ENCODE data around the gene CABP2.
"Not testable (repeated sequence)": the region's sequence is repeated elsewhere in the genome, so short reads cannot be mapped to it uniquely, and the experiment has no call there.

CABP2 gene

GRCh38 chr11:67494371-67495233, 28.6 kb downstream of the CABP2 start:
- DNase-seq = no peak

DNA sequence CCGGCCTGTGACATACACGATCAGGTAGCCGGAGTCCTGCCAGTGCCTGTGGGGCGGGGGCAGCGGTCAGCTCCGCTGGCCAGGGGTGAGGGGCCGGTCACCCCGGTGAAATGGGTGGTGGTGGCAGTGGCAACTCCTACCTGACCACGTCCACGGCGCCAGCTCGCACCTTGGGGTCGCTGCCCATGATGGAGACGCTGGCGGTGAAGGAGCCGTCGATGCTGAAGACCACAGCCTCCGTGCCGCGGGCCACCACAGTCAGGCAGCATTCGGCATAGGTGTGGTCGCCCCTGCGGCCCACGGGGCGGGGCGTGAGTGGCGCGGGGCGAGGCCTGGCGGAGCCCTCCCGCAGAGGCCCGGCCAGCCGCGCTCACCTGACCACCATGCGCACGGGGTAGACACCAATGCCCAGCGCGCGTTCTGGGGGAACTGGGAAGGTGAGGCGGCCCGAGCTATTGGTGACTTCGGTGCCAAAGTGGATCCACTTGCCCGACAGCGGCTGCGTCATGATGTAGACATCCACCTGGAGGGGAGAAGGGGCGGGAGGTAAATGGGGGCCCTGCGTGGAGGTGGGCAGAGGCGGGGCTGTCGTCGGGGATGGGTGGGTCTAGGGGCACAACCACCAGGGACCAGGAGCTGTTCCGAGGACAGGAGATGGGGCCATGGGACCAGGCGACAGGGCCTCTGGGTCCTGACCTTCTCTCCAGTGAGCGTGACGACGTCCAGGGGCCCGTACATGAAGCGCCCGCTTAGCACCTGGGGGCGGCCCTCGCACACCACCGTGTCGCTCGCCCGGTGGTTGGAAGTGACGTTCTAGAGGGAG, 29.5 kb downstream of the CABP2 start:
- no peak for DNase-seq

DNA sequence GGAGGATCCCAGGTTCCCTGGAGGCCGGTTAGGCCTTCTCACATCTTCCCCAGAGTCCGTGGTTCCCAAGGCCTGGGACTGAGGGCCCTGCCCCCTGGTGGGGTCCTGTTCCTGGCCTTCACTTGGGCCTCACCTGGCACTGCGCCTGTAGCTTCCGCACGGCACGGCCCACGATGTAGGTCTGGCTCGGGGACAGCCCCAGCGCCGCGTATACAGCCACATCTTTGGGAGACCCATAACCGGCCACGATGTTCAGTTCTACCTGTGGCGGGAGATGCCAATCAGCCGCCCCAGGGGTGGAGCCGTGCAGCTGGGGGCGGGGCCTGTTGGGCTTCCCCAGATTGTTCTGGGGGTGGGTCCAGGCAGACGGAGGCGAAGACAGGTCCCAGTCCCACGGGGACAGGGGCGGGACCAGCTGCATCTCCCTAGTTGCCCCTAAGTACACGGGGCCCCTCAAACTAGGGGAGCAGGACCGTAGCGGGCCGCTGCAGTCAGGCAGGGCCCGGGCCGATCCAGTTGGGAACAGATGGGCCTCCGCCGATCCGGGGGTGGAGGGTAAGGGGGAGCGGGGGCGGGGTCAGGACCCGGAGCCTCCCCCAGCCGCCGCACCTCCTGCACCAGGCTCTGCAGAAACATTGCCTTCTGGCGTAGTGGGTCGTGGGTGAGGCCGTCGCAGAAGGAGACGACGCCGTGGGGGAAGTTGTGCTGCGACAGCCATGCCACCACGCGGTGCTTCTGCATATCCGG, 30.3 kb downstream of the CABP2 start:
- no peak for DNase-seq

GRCh38 chr11:67492069-67492727, 31.0 kb downstream of the CABP2 start:
- DNase-seq = no peak

- DNase-seq = no peak
Measured at GRCh38 chr11:67491276-67492068, 31.8 kb downstream of the CABP2 start.

GRCh38 chr11:67490727-67491065, 32.5 kb downstream of the CABP2 start:
- DNase-seq = no peak

DNA sequence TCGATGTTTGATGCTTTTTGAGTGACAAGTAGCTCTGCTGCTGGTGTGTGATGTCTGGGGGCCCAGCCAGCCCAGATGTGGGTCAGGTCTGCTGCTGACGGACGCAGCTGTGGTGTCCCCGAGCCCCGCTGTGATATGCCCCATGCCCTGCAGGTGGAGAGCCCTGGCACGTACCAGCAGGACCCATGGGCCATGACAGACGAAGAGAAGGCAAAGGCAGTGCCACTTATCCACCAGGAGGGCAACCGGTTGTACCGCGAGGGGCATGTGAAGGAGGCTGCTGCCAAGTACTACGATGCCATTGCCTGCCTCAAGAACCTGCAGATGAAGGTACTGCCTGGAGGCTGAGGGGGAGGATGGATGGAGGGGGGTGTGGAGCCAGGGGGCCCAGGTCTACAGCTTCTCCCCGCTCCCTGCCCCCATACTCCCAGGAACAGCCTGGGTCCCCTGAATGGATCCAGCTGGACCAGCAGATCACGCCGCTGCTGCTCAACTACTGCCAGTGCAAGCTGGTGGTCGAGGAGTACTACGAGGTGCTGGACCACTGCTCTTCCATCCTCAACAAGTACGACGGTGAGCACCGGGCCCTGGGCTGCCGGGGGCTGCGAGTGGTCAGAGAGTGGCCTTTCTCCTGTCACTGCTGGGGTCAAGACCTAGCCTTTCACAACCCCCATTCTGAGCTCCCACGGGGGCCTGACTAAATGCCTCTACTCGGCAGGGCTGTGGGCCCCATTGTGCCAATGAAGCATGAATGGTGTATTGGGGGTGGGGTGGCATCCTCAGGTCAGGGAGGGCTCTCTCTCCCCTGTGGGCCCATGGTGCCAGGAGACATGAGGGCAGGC, 33.1 kb downstream of the CABP2 start:
- no peak for DNase-seq

DNA sequence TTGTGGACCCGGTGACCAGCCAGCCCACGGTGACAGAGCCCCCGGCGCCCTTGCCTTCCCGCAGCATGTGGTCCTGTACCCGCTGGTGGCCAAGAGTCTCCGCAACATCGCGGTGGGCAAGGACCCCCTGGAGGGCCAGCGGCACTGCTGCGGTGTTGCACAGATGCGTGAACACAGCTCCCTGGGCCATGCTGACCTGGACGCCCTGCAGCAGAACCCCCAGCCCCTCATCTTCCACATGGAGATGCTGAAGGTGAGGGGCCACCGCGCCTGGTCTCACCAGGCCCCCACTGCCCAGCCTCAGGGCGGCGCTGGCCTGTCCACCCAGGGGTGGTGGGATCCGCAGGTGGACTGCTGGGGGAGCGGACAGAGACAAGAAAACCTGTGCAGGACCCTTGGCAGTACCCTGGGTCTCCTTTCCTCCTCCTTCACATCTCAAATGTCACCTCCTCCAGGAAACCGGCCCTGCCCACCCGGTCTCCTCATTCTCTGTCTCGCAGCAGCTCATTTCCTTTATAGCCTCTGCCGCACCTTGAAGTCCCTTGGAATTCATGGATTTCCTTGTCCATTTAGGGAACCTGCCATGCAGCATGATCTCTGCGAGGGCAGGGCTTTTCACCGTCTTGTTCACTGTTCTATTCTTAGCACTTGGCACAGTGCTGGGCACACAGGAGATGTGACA, 33.9 kb downstream of the CABP2 start:
- DNase-seq = no peak

DNA sequence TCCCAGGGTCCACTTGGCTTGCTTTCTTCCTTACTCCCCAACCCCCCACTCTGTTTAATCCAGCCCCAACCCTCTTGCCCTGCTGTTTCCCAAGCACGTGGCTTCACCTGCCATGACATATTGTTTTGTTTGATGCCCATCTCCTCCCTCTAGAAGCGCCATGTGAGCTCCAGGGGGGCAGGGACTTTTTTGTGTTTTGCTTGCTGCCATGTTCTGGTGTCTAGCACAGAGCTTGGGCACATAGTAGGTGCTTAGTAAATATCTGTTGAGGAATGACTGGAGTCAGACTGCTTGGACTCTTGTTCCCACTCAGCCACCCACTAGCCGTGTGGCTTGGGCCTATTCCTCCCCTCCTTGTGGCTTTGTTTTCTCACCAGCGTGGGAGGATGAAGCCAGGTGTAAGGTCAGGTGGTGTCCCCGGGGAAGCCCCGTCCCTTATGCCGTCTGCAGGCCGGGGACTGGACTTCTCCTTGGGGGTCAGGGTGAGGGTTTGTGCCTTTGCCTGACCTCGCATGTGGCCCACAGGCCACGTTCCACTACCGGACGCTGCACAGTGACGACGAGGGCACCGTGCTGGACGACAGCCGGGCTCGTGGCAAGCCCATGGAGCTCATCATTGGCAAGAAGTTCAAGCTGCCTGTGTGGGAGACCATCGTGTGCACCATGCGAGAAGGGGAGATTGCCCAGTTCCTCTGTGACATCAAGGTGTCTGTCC, 36.6 kb downstream of the CABP2 start:
- DNase-seq = no peak

DNA sequence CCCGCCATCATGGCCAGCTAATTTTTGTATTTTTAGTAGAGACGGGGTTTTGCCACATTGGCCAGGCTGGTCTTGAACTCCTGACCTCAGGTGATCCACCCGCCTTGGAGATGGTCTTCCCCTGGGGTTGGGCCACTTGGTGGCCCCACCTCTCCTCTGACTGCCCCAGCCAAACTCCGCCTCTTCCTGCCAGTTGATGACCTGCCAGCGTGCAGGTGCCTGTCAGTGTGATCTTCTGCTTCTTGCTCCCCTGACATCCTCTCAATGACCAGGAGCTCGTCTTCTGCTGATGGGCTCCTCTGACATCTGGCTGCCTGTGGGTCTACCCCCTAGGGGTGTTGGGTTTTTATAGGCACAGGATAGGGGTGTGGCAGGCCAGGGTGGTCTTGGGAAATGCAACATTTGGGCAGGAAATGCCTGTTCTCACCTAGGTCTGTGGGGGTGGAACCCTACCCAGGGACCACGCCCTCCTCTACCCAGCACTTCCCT, 37.3 kb downstream of the CABP2 start:
- DNase-seq = not testable (repeated sequence)

DNA sequence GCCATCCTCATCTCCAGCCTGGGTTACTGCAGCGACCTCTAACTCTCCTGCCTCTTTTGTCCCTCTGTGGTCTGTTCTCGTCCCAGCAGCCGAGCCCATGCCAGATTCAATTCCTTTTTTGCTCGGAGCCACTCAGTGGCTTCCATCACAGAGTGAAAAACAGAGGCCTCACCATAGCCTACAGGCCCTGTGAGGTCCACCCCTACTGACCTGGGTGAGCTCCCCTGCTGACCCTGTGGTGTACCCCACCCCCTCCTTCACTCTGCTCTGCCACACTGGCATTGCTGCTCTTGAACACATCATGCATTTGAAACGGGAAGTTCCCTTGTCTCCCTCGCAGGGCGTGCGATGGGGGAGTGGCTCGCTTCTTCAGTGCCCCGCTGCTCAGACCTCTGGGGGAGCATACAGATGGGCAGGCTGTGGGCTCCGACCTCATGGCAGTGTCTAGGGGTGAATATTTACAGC, 38.4 kb downstream of the CABP2 start:
- DNase-seq = no peak

DNA sequence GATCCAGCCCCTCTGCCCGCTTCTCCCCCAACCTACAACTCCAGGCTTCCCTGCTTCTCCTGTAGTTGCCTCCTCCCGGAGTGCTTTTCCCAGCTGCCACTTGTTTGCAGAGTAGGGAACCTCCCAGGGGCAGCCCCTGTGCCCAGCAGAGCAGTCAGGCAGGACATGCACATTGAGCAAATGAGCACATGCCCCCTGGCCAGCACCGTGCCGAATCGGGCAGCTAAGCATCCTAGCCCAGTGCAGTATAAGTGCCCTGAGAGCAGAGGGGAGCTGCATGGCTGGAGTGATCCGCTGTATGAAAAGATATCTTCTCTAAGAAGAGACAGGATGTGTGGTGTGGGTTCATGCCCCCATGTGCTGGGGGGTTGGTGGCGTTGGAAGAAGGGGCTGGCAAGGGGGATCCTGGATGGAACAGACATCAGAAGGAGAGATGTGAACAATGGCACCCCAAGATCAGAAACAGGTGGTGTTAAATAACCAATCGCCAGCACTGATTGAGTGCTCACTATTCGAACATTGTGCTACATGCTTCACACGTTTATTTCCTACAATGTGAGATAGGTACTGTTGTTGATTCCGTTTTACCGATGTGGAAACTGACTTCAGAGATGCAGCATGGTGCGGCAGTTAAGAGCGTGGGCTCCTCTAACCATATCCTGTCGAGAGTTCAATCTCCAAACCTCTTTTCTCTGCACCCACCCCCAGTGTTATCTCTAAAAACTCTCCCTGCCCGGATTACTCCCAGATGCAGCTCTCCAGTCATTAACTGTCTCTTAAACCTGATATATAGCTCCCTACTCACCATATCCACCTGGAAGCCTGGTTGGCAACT, 39.2 kb downstream of the CABP2 start:
- DNase-seq = no peak

DNA sequence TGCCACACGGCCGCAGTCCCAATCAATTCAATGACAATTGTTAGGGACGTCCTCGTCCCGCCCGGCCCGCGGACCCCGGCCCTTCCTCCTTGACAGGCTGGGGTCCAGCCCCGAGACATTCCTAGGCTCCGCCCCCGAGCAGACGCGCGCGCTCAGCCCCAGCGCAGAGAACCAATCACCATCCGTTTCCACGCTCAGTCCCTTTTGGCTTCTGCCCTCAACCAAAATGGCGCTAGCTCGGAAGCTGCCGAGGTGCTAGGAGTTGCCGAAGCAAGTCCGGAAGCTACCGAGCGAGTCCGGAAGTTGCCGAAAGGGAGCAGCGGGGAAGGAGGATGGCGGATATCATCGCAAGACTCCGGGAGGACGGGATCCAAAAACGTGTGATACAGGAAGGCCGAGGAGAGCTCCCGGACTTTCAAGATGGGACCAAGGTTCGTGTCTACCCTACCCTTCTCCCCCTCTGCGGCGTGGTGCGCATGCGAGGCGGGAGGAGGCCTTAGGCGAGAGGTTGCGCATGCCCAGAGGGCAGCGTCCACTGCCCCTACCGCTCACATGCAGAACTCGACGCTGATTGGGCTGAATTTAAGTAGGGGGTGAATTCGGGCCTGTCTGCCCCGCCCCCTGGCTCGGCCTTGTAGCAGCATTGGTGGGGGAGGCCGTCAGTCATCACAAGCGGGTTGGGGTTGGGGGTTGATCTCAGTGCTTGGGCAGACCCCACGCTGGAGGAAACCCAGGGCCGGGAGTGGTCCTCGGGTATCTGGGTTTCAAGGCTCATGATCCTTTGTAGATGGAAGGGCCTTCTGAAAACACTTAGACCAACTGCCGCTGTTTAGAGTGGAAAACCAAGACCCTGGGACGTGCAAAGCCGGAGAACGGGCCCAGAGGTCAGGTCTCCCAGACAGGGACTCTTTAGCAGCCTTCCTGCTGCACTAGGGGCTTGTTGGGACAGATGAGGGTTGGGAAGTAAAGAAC, 40.1 kb downstream of the CABP2 start, which contains the start of gene AIP:
Gene AIP (plus strand): TSS at position 200 of the 972 bp plus-strand sequence. CDS start 133 bp downstream, at position 333.
- peak; percentile 98 for DNase-seq

GRCh38 chr11:67482275-67482826, 40.9 kb downstream of the CABP2 start:
- no peak for DNase-seq

GRCh38 chr11:67477344-67478050, 45.7 kb downstream of the CABP2 start:
- DNase-seq = not testable (repeated sequence)

DNA sequence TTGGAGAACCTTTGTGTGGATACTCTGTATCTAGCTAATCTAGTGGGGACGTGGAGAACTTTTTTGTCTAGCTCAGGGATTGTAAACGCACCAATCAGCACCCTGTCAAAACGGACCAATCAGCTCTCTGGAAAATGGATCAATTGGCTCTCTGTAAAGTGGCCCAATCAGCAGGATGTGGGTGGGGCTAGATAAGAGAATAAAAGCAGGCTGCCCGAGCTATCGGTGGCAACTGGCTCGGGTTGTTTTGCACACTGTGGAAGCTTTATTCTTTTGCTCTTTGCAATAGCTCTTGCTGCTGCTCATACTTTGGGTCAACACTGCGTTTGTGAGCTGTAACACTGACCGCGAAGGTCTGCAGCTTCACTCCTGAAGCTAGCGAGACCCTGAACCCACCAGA, 46.6 kb downstream of the CABP2 start:
- not testable (repeated sequence) for DNase-seq
